Measurements from ENCODE around the gene ZFAND3.
"Not testable (repeated sequence)": the region's sequence is repeated elsewhere in the genome, so short reads cannot be mapped to it uniquely, and the experiment has no call there.

The ZFAND3 gene

DNA sequence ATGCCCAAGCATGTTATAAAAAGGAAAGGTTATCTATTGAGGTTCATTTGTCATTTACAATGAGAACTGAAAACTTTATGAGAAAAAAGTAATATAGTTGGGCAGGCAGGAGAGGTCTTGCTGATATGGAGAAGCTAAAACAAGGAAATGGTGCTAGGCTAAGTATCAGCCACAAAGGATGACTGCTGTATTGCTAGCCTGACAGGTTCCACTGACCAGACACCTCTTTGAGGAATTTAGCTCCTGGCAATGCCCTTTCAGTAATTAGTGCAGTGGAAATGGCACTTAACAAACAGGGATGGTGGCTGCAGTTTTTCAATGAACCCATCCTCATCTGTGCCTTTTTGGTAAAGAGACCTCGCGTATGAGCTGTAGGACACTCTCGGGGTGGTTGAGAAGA lies 284.4 kb downstream of the ZFAND3 start:
- no peak for FAIRE-seq

DNA sequence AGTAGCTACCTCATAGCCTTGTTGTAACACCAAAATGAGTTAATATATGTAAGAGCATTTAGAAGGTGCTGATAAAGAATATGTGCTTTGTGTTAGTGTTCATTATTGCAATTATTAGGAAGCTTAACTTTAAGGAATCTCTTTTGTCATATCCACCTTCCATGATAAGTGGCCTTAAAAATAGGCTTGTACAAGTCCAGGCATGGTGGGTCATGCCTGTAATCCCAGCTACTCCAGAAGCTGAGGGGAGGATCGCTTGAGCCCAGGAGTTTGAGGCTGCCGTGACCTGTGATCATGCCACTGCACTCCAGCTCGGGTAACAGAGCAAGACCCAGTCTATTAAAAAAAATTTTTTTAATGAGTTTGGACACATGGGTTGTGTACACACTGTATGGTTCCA lies 285.5 kb downstream of the ZFAND3 start:
- no peak for FAIRE-seq

DNA sequence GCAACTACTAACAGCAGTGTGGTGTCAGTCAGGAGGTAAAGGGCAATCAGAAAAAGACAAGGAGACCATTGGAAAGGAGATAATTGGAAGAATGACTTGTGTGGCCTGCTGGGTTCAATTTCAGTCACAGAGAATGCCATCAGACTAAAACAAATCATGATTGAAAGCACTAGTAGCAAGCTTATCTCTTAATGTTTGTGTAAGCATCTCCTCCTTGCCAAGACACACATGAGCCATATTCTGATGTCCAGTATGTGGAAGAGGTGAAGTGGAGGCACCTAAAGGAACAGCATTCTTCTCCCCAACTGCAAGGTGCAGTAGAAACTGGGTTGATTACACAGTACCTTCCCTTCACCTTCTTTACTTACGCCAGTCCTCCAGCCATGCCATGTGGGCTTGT lies 287.5 kb downstream of the ZFAND3 start:
- FAIRE-seq: no peak

DNA sequence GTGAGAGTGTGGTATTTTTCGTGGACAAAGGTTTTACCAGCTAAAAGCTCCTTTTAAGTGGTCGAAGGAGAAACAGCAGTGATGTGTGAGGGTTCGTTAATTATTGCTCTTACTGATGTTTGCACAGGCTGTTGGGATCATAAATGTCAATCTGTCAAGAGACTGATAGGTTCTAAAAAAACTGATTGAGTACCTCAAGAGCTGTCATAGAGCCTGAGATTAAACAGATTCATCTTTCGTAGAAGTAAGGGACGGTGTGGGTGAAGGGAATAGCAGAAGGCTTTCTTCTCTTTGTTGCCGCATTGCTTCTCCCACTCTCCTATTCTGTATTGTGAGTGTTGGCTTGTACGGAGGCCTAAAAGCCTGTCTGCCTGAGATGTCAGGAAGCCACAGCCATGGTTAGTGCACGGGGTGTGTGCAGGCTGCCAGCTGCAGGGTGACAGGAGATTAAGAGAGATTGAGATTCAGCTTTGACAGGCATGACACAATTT lies 291.0 kb downstream of the ZFAND3 start:
- FAIRE-seq: no peak

DNA sequence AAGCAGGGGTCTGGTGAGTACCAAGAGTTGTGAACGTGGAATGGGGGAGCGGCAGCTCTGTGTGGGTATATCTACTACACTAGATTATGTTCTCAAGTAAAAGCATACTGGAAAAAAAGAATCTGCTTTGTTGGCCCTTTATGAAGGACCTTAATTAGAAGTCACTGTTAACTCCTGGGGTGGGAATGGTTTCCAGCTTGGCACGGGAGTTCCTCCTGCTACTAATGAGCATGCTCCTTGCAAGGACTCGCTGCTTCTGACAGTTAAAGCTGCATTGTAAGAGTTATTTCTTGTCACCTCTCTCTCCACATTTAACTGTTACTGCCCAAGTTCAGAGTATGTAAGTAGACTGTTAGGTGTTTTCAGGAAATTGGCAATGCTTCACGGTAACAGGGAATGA lies 292.7 kb downstream of the ZFAND3 start:
- FAIRE-seq: no peak

DNA sequence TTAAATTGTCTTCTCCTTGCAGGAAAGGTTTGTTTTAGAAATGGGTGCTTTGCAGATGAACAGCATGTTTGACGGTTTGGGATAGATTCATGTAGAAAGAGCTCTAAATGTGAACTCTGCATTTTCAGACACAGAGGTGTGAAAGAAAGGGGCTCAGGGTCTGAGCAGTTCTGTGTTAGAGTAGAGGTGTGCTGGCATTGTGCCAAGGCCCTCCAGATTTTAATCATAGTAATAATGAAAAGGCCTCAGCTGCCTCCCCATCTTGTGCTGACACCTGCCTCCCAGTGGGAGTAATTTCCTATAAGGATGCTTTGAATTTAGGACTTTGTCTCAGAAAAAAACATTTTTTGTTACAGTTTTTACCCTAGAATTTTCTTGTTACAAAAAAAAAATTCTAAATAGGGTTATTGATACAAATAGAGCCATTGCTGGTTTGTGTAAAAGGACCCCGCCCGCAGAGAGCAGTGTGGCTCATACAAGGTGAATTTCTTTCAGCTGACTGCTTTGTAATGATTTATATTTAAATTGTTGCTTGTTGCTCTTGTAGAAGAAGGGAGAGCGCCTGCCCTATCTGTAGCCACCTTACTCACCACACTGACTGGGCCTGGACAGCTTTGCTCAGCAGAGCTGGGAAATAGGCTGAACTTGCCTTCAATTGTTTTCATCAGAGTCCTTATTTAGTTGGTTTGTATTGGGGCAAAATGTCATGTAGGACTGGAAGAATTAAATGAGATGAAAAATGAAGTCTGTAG lies 294.5 kb downstream of the ZFAND3 start:
- FAIRE-seq: no peak

DNA sequence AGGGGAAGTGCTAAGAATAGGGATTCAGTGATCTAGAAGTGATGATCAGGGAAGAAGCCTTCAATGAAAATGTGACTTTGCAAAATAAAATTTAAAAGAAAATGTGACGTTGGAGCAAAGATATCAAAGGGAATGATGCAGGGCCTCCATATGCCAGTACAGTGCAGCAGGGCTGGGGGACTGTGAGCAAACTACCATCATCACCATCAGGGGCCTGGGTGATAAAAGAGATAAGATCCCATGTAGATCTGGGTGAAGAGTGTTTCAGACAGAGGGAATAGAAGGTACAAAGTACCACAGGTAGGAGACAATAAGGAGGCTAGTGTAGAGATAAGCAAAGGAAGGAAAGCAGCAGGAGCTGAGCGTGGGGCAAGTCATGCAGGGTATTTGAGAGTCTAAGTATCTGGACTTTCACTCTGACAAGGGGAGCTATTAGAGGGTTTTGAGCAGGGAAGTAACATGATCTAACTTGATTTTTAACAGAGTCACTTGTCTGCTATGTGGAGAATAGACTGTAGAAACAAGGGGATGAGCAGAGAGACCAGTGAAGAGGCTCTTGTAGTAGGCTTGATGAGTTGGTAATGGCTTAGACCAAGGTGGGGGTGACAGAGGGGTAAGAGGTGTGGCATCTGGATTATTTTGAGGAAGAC lies 295.6 kb downstream of the ZFAND3 start:
- no peak for FAIRE-seq

DNA sequence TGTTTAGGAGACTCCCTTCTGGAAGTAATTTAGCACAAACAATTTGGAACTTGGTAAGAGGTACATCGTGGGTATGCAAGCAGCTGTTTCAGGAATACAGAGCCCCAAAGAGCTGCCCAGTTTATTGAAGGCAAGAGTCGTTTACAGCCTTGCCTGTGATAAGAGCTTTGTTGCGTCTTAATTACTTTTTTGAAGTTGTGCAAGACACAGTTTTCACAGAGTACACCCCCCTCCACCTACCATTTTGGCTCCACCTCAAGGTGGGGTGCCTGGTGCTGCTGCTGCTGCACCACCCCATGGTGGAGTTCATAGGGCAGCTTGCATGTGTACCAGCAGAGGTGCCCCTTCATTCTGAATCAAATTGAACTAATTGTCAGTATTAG lies 296.1 kb downstream of the ZFAND3 start:
- FAIRE-seq: no peak

DNA sequence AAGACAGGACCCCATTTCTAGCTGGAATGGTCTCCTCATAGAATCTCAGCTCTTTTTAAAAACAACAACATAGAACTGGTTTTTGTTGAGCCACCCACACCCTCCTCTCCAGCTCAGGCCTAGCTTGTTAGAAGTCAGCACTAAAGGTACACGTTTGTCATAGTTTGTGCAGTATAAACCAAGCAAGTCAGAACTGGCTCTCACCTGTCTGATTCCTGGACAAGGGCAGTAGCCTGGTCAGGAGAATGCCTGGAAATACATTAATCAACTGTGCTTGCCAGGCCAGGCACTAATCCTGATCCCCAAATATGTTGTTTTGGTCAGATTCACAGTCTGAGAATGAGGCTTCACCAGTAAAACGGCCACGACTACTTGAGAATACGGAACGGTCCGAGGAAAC lies 296.7 kb downstream of the ZFAND3 start:
- no peak for FAIRE-seq

DNA sequence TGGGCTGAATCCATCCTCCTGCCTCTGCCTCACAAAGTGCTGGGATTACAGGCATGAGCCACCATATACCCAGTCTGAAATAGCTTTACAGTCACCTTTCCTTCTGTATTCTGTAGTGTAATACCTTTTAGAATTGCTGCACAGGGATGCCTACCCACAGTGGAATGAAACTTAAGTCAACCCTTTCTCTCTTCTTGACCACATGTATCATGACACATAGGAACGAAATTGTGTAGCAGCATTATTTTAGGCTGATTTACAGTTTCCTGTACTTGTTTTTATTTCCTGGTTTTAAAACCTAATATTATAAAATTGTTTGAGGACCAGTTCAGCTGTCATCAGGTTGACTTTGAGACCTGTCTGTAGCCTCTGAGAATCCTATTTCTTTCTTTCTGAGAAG lies 297.8 kb downstream of the ZFAND3 start:
- FAIRE-seq: no peak

DNA sequence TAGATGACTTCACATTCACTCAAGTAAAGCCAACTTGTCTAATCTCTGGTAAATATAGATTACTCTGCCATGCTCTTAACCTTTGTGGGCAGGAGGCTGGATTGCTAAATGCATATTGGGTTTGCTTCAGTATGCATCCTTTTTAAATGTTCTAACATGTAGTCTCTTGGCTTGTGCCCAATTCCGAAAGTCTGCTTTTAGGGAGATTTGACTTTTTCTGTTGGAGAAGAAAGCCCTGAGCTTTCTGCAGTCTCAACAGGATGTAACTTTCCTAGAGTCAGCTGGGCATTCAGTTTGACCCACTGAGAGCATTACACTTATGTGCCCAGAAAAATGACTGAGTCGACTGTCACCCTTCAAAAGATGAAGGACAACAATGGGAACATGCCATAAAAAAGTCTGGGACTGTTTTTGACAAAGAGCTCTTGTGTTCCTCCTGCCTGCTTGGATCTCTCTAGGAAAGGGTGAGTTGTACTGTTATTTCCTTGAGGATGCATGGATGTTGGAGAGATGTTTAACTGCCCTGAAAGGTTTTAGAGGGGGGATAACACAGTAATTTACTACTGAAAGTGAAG lies 299.4 kb downstream of the ZFAND3 start:
- FAIRE-seq: no peak

DNA sequence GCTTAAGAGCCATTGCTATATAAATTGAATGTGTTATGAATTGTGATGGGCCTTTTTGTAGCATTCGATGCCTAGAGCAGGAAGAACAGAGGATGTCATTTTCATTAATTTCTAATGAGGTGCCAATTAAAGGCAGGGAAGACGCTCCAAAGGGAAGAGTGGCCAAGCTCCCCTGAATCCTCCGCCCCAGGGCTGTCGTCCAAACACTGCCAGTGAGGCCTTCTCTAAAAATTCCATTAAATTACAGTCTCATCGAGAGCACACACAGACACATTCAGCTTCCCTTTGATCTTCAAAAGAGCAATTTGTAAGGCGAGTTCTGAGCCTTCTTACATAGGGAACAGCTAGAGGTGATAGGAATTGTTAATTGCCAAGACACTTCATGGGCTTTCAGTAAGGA lies 300.0 kb downstream of the ZFAND3 start:
- no peak for FAIRE-seq

DNA sequence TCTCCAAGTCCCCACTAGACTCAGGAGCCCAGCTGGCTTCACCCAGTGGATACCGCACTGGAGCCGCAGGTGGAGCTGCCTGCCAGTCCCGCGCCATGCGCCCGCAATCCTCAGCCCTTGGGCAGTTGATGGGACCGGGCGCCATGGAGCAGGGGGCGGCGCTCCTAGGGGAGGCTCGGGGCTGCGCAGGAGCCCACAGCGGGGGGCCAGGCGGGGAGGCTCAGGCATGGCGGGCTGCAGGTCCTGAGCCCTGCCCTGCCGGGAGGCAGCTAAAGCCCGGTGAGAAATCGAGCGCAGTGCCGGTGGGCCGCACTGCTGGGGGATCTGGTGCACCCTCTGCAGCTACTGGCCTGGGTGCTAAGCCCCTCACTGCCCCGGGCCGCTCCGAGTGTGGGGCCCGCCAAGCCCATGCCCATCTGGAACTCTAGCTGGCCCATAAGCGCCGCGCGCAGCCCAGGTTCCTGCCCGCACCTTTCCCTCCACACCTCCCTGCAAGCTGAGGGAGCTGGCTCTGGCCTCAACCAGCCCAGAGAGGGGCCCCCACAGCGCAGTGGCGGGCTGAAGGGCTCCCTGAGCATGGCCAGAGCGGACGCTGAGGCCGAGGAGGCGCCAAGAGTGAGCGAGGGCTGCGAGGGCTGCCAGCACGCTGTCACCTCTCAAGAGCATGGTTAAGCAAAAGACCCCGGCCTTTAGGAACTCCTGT lies 304.8 kb downstream of the ZFAND3 start:
- FAIRE-seq: not testable (repeated sequence)

DNA sequence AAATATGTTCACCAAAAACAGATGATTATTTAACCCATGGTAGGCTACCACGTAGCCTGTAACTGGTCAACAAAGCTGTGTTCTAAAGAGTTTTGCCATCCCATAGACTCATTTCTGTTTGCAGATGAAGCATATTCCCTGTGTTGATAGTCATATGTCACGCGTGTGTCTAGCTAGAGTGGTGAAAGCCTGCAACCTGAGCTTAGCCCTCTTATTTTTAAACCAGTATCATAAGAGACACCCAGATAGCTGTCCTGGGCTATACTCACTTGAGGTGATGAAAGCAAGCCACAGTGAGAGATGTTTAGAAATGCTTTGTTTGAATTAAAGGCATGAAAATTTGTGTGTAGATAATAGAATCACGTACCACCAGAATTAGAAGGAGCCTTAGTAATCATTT lies 307.8 kb downstream of the ZFAND3 start:
- no peak for FAIRE-seq

DNA sequence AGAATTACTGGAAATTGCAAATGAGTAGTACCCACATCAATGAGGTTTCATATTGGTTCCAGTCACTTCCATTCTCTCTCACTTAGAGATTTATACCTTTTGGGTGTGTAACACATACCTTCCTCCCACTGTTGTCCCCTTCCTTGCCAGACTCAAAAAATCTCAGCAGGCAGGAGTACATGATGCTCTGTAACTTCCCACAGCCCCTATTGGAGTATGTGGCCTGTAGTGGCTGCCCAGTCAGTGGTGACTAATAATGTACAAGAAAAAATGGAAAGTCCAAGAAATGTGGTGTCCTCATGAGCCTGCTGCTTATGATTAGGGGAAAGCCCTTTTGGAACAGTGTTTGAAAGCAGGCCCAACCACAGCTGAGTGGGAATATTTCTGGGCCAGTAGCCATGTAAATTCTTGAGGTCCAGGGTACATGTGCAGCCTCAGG lies 312.0 kb downstream of the ZFAND3 start:
- FAIRE-seq: no peak

DNA sequence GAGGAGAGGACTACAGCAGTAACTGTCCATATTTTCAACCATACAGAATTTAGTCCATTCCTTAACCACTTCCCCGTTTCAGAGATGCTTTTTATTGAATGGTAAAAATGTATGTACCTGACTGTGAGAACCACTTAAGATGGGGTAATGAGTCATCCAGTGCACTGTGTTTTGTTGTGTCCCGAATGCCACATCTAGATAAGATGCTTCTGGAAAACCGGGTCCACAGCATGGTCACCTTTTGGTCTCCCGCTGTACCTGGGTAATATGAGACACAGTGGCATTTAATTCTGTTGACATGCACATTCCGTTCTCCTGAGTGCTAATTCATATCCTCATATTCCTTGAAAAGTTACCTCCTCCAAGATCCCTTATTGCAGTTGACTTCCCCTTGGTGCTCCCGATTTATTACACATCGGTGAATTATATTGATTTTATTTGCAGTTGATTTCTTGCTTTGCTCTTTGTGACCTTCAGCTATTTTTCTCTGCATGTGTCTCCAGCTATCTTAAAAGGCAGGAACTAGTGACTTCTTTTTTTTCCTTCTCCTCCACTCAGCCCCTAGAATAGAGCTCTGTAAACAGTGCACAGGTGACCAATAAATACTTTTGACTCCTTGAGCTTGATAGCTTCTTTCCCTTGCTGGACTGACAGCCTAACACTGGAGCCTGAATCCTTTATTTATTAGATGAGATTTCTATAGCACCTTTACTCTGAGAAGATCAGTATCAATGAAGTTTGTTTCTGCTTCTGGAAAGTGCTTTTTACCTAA lies 314.6 kb downstream of the ZFAND3 start:
- no peak for FAIRE-seq

DNA sequence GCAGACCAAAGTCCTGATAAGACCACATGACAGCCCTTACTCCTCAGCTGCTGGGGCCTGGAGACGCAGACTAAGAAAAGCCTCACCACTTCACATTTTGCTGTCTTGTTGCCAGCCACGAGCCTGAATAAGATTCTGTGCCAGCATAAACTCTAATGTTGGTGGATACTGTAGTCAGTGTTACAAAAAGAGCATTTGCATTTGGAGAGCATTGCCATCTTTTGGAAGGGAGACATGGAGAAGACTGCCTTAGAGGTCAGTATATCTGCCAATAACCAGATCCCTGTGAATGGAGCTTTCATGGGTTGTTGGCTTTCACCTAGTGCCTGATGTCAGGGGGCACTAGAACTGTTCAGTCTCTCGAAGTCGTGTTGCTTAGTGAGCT lies 315.2 kb downstream of the ZFAND3 start:
- FAIRE-seq: no peak

DNA sequence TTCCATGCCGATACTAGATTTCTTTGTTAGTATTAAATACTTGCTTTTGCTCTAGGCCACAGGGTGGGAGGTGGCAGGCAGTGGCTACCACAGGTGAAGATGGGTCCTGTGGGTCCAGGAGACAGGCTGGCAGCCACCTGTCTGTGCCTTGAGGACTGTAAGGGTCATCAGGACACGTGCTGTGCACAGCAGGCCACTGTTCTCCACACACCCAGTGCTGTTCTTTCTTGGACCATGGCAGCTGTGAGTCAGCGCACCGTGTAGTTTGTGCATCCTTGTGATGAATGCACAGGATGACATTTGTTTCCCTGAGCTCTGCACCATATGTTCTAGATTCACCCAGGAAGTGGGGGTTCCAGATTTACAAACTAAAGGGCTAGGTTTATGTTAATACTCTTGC lies 317.0 kb downstream of the ZFAND3 start:
- FAIRE-seq: no peak

DNA sequence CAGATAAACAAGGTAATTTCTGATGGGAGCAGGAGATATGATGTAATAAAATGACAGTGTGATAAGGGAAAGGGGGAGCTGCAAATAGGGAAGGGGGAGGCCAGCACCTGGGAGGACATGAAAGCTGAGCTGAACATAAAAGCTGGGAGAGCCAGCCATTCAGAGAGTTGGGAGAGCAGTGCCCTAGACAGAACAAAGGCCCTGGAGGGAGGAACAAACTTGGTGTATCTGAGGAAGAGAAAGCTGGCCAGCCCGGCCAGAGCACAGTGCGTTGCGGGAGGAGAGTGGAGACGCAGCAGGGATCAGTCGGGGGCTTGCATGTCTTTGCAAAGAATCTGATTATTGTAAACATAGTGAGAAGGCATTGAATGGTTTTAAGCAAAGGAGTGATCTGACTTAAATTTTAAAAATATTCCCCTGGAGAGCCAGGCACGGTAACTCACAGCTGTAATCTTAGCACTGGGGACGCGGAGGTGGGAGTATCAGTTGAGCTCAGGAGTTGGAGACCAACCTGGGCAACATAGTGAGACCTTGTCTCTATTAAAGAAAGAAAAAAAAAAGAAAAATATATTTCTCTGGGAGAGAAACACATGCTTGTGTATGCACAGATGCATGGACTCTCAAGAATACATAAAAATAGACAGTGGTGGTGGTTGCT lies 318.2 kb downstream of the ZFAND3 start:
- no peak for FAIRE-seq

DNA sequence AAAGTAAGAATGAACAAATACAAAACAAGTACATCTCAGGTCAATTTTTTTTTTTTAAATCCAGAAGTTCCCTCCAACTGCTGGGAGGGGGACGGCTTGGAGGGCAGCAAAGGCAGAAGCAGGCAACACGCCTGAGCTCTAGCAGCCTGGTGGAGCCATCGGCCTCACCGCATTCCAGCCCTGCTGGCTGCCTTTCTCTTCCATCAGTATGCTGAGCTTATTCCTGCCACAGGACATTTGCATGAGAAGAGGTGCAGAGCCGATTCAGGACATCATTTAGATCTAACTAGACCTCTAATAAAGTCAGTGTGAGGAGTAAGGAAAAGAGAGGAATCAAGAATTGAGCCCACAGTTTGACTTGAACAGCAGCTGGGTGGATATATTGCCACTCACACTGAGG lies 318.8 kb downstream of the ZFAND3 start:
- FAIRE-seq: no peak

DNA sequence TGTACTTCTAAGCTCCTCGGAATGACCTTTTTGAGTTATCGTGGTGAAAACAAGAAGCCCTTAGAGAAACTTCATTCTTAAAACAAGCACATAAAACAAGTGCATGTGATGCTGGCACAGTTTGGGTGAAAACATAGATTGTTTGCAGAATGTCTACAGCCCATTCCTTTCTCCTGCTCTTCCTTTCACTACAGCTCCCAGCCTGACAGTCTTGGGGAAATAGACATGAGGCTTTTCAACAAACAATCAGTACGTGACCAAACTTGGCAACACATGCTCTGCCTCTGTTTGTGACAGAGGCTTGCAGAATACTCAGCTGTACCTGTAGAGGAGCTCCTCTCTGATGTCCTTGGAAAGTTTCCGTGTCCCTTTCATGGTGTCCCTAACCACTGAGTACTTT lies 321.6 kb downstream of the ZFAND3 start:
- FAIRE-seq: no peak

DNA sequence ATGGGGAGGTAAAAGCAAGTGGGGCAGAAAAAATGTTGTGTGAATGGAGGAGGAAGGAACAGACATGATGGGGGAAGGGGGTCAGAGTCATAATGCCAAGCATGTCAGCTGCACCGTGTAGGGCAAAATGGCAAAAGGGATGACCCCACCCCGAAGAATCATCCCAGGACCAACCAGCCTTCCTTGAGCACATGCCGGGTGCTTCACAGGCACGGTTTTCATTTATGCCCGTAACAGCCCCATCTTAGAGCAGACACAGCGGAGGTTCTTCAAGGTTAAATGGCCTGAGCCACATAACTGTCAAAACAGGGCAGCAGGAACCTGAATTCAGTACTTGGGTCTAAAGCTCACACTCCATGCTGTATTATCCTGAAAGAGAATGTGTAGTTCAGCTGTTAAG lies 322.2 kb downstream of the ZFAND3 start:
- no peak for FAIRE-seq

All from endometrium (tissue), 2 donors.